ENCODE results near the gene BCL11B.

BCL11B gene

GRCh38 chr14:99271951-99272631 is at the start of gene BCL11B:
Gene BCL11B, minus strand, starts transcription at chr14:99272197. Its CDS starts 979 bp downstream, at chr14:99271218.
- DNase-seq, result peak; percentile 35

DNA sequence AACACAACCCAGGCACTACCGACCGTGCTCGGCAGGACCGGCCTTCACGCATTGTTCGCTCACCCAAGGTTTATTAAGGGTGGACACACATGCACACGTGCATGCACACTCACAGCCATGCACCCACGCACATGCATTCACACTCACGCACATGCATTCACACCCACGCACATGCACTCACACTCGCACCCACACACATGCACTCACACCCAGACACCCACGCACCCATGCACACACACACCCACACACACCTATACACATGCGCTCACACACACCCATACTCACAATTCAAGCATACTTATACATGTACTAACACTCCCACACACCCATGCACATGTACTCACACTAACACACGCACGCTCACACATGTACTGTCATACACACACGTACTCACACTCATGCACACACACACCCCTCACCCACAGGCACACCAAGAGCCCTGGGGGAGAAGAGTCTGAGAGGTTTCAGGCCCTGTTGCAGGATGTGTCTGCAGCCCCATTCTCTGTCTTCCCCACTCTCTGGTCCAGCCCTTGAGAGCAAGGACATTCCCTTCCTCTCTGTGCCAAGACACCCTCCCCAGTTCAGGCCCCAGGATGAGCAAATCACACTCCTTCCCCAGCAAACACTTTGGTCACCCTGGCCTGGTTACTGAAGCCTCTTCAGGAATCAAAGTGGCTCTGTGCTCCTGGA is 49.4 kb upstream of the BCL11B start:
- no peak for DNase-seq

DNA sequence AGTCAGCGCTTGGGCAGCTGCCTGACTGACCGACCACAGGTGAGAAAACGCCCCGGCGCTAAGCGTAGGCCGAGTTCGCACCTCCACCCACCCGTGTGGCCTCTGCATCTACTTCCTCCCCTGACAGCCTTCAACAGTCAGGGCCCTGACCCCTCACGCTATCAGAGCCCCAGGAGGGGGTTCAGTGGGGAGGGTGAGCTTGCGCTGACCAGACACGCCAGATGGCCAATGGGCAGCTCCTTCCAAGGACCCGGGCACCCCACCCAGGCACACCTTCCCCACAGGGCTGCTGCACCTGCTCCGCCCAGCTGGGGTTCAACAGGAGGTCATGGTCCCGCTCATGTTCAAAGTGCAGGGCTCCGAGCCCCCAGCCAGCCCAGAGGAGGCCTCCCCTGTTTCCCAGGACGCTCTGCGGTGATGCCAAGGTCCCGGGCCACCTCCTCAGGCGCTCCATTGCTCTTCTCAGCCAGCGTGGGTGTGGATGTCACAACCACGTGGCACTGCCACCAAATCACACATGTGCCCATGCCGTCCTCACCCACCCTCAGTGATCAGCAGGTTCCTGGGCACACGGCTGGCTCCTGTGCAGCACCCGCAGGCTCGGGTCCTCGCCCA is 48.7 kb upstream of the BCL11B start:
- no peak for DNase-seq

- DNase-seq, result peak; percentile 53
Observed at GRCh38 chr14:99320105-99320572, 48.1 kb upstream of the BCL11B start.

GRCh38 chr14:99318959-99319295 is 46.9 kb upstream of the BCL11B start:
- DNase-seq, result no peak

DNA sequence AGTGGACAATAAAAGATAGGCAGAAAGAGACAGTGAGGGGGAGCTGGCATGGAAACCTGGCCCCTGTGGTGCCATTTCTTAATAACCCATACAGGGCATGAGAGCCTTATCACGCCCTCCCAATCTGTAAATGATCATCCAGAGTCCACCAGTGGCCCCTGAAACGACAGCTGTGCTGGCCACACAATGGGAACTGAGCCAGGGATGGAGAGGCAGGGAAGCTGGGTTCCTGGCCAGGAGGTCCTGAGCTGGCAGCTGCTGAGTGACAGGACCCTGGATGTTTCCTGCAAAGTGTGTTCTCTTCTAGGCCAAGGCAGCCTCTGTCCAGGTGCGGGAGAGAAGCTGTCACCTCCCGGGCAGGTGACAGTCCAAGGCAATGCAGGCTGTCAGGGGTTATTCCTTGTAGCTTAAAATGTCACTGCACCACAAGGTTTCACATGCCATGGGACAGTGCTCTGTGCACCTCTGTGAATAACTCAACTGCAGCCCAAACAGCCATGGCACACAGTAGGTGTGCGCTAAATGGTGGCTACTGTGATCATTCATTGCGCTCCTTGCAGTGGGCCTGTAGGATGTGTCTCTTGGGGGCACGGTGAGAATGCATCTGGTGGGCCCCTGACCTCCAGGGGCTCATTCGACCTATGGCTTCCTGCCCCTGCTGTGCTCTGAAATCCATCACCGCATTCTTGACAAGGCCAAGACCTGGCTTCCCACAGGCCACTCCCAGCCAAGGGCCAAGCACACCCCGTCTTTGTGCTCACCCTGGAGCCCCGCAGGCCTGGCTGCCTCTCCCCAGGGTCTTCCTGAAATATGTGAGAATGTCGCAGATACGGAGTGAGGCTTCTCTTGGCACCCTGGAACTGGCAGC is 46.3 kb upstream of the BCL11B start:
- DNase-seq, result no peak

GRCh38 chr14:99317231-99318090 is 45.5 kb upstream of the BCL11B start:
- no peak for DNase-seq

GRCh38 chr14:99316281-99317163 is 44.5 kb upstream of the BCL11B start:
- no peak for DNase-seq

DNA sequence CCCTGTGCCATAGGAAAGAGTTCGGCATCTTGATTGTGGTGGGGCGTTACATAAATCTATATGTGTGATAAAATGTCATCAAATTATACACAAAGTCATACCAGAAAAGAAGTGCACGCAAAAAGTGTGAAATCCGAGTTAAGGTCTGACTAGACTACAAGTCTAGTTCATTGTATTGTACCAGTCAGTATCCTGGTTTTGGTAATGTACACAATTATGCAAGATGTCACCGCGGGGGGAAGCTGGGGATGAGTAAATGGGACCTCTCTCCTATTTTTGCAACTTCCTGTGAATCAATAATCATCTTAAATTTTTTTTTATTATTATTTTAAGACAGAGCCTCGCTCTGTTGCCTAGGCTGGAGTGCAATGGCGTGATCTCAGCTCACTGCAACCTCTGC is 43.2 kb upstream of the BCL11B start:
- peak; percentile 6 for DNase-seq

GRCh38 chr14:99314623-99315022 is 42.6 kb upstream of the BCL11B start:
- no peak for DNase-seq

- DNase-seq, result no peak
Observed at GRCh38 chr14:99313234-99313633, 41.2 kb upstream of the BCL11B start.

DNA sequence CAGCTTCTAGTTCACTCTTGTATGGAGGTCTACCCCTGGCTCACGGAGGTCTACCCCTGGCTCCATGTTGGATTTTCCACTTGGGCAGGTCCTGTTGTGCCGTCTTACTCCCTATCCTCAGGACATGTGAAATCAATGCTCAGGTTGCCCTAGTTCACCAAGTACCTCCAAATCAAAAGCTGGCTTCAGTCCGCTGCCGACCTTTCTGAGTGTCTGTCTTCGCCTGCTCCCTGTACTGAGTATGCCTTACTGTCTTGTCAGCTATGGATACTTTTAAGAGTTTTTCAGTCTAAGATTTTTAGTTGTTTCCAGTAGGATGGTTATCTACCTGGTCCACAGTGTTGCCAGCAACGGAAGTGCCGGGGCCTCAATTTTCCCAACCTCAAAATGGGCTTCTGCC is 40.1 kb upstream of the BCL11B start:
- no peak for DNase-seq

DNA sequence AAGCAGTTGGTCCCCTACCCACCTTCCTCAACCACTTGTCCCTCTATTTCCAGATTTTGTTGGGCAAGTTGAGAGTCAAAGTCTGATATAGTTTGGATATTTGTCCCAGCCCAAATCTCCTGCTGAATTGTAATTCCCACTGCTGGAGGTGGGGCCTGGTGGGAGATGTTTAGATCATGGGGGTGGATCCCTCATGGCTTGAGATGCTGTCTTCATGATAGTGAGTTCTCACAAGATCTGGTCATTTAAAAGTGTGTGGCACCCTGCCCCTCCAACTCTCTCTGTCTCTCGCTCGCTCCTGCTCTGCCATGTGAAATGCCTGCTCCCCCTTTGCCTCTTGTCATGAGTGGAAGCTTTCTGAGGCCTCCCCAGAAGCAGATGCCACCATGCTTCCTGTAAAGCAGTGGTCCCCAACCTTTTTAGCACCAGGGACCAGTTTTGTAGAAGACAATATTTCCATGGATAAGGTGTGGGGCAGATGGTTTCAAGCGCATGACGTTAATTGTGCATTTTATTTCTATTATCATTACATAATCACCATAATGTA is 37.3 kb upstream of the BCL11B start:
- no peak for DNase-seq

DNA sequence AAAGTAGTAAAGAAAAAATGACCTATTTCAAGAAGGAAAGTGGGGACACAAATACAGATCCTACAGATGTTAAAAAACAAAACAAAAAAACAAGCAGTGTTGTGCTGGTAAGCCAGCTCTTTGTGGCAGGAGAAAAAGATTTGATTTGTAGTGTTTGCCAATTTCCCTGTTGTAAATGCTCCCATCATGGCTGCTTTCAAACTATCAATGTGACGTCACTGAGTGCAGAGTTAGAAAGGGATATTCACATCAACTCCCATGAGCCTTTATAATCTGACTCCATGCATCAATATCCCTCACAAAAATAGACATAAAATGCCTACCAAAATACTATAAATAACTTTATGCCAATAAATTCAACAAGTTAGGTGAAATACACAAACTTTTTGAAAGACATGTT is 32.2 kb upstream of the BCL11B start:
- DNase-seq, result no peak

DNA sequence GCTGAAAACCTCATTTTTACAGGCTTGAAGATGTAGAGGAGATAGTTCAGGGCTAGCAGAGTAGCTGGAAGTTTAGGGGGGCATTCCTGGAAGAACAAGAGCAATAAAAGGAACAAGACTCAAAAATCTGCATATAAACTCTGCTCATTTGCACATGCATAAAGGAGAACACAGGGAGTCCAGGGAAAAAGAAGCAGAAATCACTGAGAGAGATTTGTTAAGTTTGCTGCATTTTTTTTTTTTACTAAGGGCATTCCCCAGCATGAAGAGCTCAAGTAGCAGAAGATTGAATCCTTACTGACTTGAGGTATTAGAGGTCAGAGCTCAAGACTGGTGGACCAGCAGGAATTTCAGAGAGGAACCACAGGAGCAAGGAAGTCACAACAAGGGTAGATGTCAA is 28.2 kb upstream of the BCL11B start:
- no peak for DNase-seq

- DNase-seq, result no peak
Observed at GRCh38 chr14:99296517-99296916, 24.5 kb upstream of the BCL11B start.

GRCh38 chr14:99289394-99290189 is 17.6 kb upstream of the BCL11B start:
- no peak for DNase-seq

- DNase-seq, result no peak
Observed at GRCh38 chr14:99288948-99289347, 17.0 kb upstream of the BCL11B start.

DNA sequence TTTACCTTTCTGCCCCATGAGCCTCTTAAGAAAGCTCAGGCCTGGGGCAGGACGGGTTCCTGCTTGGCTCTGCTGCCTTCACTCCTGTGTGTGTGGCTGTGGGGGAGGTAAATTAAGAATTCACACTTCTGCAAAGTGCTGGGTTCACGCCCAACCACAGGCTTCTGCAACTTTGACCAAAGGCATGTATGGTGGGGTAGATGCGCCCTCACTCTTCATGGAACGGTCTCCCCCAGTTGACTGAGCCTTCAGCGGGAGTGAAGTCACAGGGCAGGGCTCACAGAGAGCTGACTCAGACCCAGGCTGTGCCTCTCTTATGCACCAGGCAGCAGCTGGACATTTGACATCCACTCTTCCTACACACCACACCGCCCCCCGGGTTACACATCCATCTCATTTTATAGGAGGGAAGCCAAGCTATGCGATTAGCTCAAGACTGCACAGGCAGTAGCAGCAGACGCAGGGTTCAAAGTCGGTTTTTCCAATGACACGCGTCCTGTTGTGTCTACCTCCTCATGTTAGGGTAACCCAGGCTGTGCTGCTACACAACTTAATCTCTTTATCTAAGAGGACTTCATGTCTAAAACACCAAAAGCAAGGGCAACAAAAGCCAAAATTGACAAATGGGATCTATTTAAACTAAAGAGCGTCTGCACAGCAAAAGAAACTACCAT is 15.4 kb upstream of the BCL11B start:
- DNase-seq, result no peak

All from suppressor macrophage treated with lipopolysaccharide for 4 hours (primary cell).